ENCODE results near the gene ARIH2.

The ARIH2 gene

GRCh38 chr3:48990636-48991469 lies 72.2 kb downstream of the ARIH2 start:
- H3K27me3 ChIP-seq (ENCODE audit: control insufficient read depth in 1 of 2, insufficient read depth in 2 of 2, low read length in 2 of 2): no peaks in the 10 kb centered on the region

GRCh38 chr3:48991851-48992545 lies 73.4 kb downstream of the ARIH2 start:
- Histone ChIP-seq H3K27ac (ENCODE audit: low read length) (peak overlapping the region; percentile 98), H3K9me3 (ENCODE audit: control insufficient read depth in 2 of 2, low read length in 2 of 2) (no peaks in the 10 kb centered on the region), H3K4me1 (ENCODE audit: control insufficient read depth, insufficient read depth, low read length) (peaks cover 27% of the 10 kb centered on the region), H3K9ac (ENCODE audit: low read length in 2 of 2) (peak overlapping the region in 1 of 2 donors; percentile 78), H3K36me3 (ENCODE audit: control insufficient read depth in 2 of 2, insufficient read depth in 2 of 2, low read length in 2 of 2) (peaks cover 7 to 12% of the 10 kb centered on the region in 2 donors), H3K4me3 (ENCODE audit: low read length in 2 of 2) (peak overlapping the region in 1 of 2 donors; percentile 88), H3K27me3 (ENCODE audit: control insufficient read depth in 1 of 2, insufficient read depth in 2 of 2, low read length in 2 of 2) (no peaks in the 10 kb centered on the region)

More at GRCh38 chr3:48990636-48991469, 72.2 kb downstream of the ARIH2 start:
- Histone ChIP-seq H3K4me3 (ENCODE audit: low read length in 2 of 2) (peak overlapping the region; percentile 75 to 88), H3K27ac (ENCODE audit: low read length) (peak overlapping the region; percentile 98), H3K9ac (ENCODE audit: low read length in 2 of 2) (peak overlapping the region; percentile 78 to 85), H3K4me1 (ENCODE audit: control insufficient read depth, insufficient read depth, low read length) (peaks cover 27% of the 10 kb centered on the region), H3K9me3 (ENCODE audit: control insufficient read depth in 2 of 2, low read length in 2 of 2) (no peaks in the 10 kb centered on the region), H3K36me3 (ENCODE audit: control insufficient read depth in 2 of 2, insufficient read depth in 2 of 2, low read length in 2 of 2) (peaks cover 6 to 16% of the 10 kb centered on the region in 2 donors)

- Histone ChIP-seq H3K27me3 (ENCODE audit: control insufficient read depth in 1 of 2, insufficient read depth in 2 of 2, low read length in 2 of 2) (no peaks in the 10 kb centered on the region), H3K9ac (ENCODE audit: low read length in 2 of 2) (no peak overlapping the region), H3K4me3 (ENCODE audit: low read length in 2 of 2) (no peak overlapping the region), H3K27ac (ENCODE audit: low read length) (no peak overlapping the region), H3K9me3 (ENCODE audit: control insufficient read depth in 2 of 2, low read length in 2 of 2) (no peaks in the 10 kb centered on the region), H3K36me3 (ENCODE audit: control insufficient read depth in 2 of 2, insufficient read depth in 2 of 2, low read length in 2 of 2) (peaks cover 8 to 12% of the 10 kb centered on the region in 2 donors), H3K4me1 (ENCODE audit: control insufficient read depth, insufficient read depth, low read length) (peaks cover 27% of the 10 kb centered on the region)
Observed at GRCh38 chr3:48993834-48994233, 75.2 kb downstream of the ARIH2 start.

- Histone ChIP-seq H3K9me3 (ENCODE audit: control insufficient read depth in 2 of 2, low read length in 2 of 2) (no peaks in the 10 kb centered on the region), H3K27me3 (ENCODE audit: control insufficient read depth in 1 of 2, insufficient read depth in 2 of 2, low read length in 2 of 2) (no peaks in the 10 kb centered on the region), H3K27ac (ENCODE audit: low read length) (no peak overlapping the region), H3K36me3 (ENCODE audit: control insufficient read depth in 2 of 2, insufficient read depth in 2 of 2, low read length in 2 of 2) (peaks cover 10 to 12% of the 10 kb centered on the region in 2 donors), H3K4me3 (ENCODE audit: low read length in 2 of 2) (no peak overlapping the region), H3K9ac (ENCODE audit: low read length in 2 of 2) (no peak overlapping the region), H3K4me1 (ENCODE audit: control insufficient read depth, insufficient read depth, low read length) (peaks cover 4% of the 10 kb centered on the region)
Observed at GRCh38 chr3:48996640-48997039, 78.0 kb downstream of the ARIH2 start.

- Histone ChIP-seq H3K9me3 (ENCODE audit: control insufficient read depth in 2 of 2, low read length in 2 of 2) (no peaks in the 10 kb centered on the region), H3K4me1 (ENCODE audit: control insufficient read depth, insufficient read depth, low read length) (no peaks in the 10 kb centered on the region), H3K36me3 (ENCODE audit: control insufficient read depth in 2 of 2, insufficient read depth in 2 of 2, low read length in 2 of 2) (peaks cover 10 to 12% of the 10 kb centered on the region in 2 donors), H3K27me3 (ENCODE audit: control insufficient read depth in 1 of 2, insufficient read depth in 2 of 2, low read length in 2 of 2) (no peaks in the 10 kb centered on the region), H3K27ac (ENCODE audit: low read length) (no peak overlapping the region), H3K4me3 (ENCODE audit: low read length in 2 of 2) (no peak overlapping the region), H3K9ac (ENCODE audit: low read length in 2 of 2) (no peak overlapping the region)
Observed at GRCh38 chr3:48997102-48997635, 78.5 kb downstream of the ARIH2 start.

- H3K9me3 ChIP-seq (ENCODE audit: control insufficient read depth in 2 of 2, low read length in 2 of 2): no peaks in the 10 kb centered on the region
- no peaks in the 10 kb centered on the region for H3K4me1 ChIP-seq (ENCODE audit: control insufficient read depth, insufficient read depth, low read length)
- H3K27me3 ChIP-seq (ENCODE audit: control insufficient read depth in 1 of 2, insufficient read depth in 2 of 2, low read length in 2 of 2): no peaks in the 10 kb centered on the region
- no peak overlapping the region for H3K27ac ChIP-seq (ENCODE audit: low read length)
- peaks cover 10 to 12% of the 10 kb centered on the region in 2 donors for H3K36me3 ChIP-seq (ENCODE audit: control insufficient read depth in 2 of 2, insufficient read depth in 2 of 2, low read length in 2 of 2)
- no peak overlapping the region for H3K9ac ChIP-seq (ENCODE audit: low read length in 2 of 2)
- H3K4me3 ChIP-seq (ENCODE audit: low read length in 2 of 2): no peak overlapping the region
Observed at GRCh38 chr3:48997714-48998637, 79.3 kb downstream of the ARIH2 start.

- Histone ChIP-seq H3K27ac (ENCODE audit: low read length) (no peak overlapping the region), H3K9ac (ENCODE audit: low read length in 2 of 2) (no peak overlapping the region), H3K4me1 (ENCODE audit: control insufficient read depth, insufficient read depth, low read length) (no peaks in the 10 kb centered on the region), H3K4me3 (ENCODE audit: low read length in 2 of 2) (no peak overlapping the region), H3K9me3 (ENCODE audit: control insufficient read depth in 2 of 2, low read length in 2 of 2) (no peaks in the 10 kb centered on the region), H3K36me3 (ENCODE audit: control insufficient read depth in 2 of 2, insufficient read depth in 2 of 2, low read length in 2 of 2) (peaks cover 9 to 13% of the 10 kb centered on the region in 2 donors), H3K27me3 (ENCODE audit: control insufficient read depth in 1 of 2, insufficient read depth in 2 of 2, low read length in 2 of 2) (no peaks in the 10 kb centered on the region)
Observed at GRCh38 chr3:48999085-48999858, 80.6 kb downstream of the ARIH2 start.

GRCh38 chr3:49001155-49001554 lies 82.5 kb downstream of the ARIH2 start:
- Histone ChIP-seq H3K9ac (ENCODE audit: low read length in 2 of 2) (no peak overlapping the region), H3K36me3 (ENCODE audit: control insufficient read depth in 2 of 2, insufficient read depth in 2 of 2, low read length in 2 of 2) (peaks cover 3 to 12% of the 10 kb centered on the region in 2 donors), H3K27ac (ENCODE audit: low read length) (no peak overlapping the region), H3K4me1 (ENCODE audit: control insufficient read depth, insufficient read depth, low read length) (peaks cover 3% of the 10 kb centered on the region), H3K4me3 (ENCODE audit: low read length in 2 of 2) (no peak overlapping the region), H3K27me3 (ENCODE audit: control insufficient read depth in 1 of 2, insufficient read depth in 2 of 2, low read length in 2 of 2) (no peaks in the 10 kb centered on the region), H3K9me3 (ENCODE audit: control insufficient read depth in 2 of 2, low read length in 2 of 2) (no peaks in the 10 kb centered on the region)

- no peak overlapping the region for H3K4me3 ChIP-seq (ENCODE audit: low read length in 2 of 2)
- H3K4me1 ChIP-seq (ENCODE audit: control insufficient read depth, insufficient read depth, low read length): peaks cover 18% of the 10 kb centered on the region
- H3K9me3 ChIP-seq (ENCODE audit: control insufficient read depth in 2 of 2, low read length in 2 of 2): no peaks in the 10 kb centered on the region
- H3K36me3 ChIP-seq (ENCODE audit: control insufficient read depth in 2 of 2, insufficient read depth in 2 of 2, low read length in 2 of 2): peaks cover 0 to 9% of the 10 kb centered on the region in 2 donors
- no peak overlapping the region for H3K27ac ChIP-seq (ENCODE audit: low read length)
- no peaks in the 10 kb centered on the region for H3K27me3 ChIP-seq (ENCODE audit: control insufficient read depth in 1 of 2, insufficient read depth in 2 of 2, low read length in 2 of 2)
- H3K9ac ChIP-seq (ENCODE audit: low read length in 2 of 2): no peak overlapping the region
Observed at GRCh38 chr3:49004352-49005302, 86.0 kb downstream of the ARIH2 start.

Data from stomach smooth muscle (tissue), 2 donors.